Right lobe of liver (tissue), 6 donors: ENCODE measurements around the gene SCAMP4. TPM values are rescaled to one million over a fixed set of nuclear protein-coding genes. Genes with fewer than 3 reads are reported as not detected.

Experiments used
- ATAC-seq, 4 donors: fragments of 200-7000 bp; cut with Tn5 transposase; one replicate each; pipeline ENCODE4 v1.9.1; 2020; ENCODE audit warnings: mild to moderate bottlenecking in 4 of 4, moderate library complexity in 4 of 4
- DNase-seq, 3 donors: peaks; one replicate each; pipeline ENCODE4 v3.0.0-alpha.2; 2020
- H3K27ac ChIP-seq, 3 donors: fragments of 200-600 bp; one replicate each; pipeline ENCODE4 v1.8.0; 2022
- H3K27me3 ChIP-seq, 2 donors: fragments of 200-600 bp; one replicate each; pipeline ENCODE4 v1.8.0; 2022
- H3K36me3 ChIP-seq, 4 donors: fragments of 200-600 bp; sonication (generic) in 1 of 4; one replicate each; pipeline versions ENCODE4 v1.5.1 to v1.8.0; 2017 to 2022; ENCODE audit warnings: control low read depth in 1 of 4
- H3K4me1 ChIP-seq, 4 donors: fragments of 200-600 bp; sonication (generic) in 1 of 4; one replicate each; pipeline versions ENCODE4 v1.5.1 to v1.8.0; 2017 to 2022; ENCODE audit warnings: control low read depth in 1 of 4
- H3K4me3 ChIP-seq, 3 donors: fragments of 200-600 bp; one replicate each; pipeline ENCODE4 v1.8.0; 2022
- H3K9me3 ChIP-seq, 4 donors: fragments of 200-600 bp; sonication (generic) in 1 of 4; one replicate each; pipeline versions ENCODE4 v1.5.1 to v1.8.0; 2017 to 2022; ENCODE audit warnings: control low read depth in 1 of 4
- CTCF ChIP-seq, 4 donors: fragments of 200-600 bp in 3 of 4; fragments of 450-650 bp in 1 of 4; IDR thresholded peaks; one replicate each; pipeline versions ENCODE4 v1.5.1 to v1.8.0; 2016 to 2022; ENCODE audit warnings: antibody characterized with exemption in 4 of 4, mild to moderate bottlenecking in 2 of 4
- POLR2A ChIP-seq: fragments of 450-650 bp; IDR thresholded peaks from one replicate; pipeline ENCODE4 v1.6.1; 2017; ENCODE audit warnings: antibody characterized with exemption, mild to moderate bottlenecking
- WGBS: methylation state at CpG from one replicate; pipeline ENCODE4 v1.1.6; 2018; ENCODE audit warnings: low coverage, low lambda C conversion rate; ENCODE audit not compliant: insufficient coverage; ENCODE audit errors: missing lambda C conversion rate; 5-methylcytosine and 5-hydroxymethylcytosine counted together
- intact Hi-C, 2 donors: fragments of 100-400 bp; cut with DNase I; formaldehyde crosslinking; loops; one replicate each; pipeline versions ENCODE4 v1.11.2 to v1.14.1; 2022
- total RNA-seq, 6 experiments: library from RNA; depleted of rRNA in 2 of 6; stranded (reverse); fragments of >200 nt in 2 of 6; fragmentation: NEBNext Ultra II Directional in 3 of 6; extraction: Animal tissue kit (Norgen Biotek cat#: 25700) in 3 of 6; gene quantifications; one replicate each; pipeline versions ENCODE4 v1.1.0 to v1.2.4, GENCODE V29; 2016 to 2023
- donor health status: DM: no; HTN: yes; CAD: no.
- donor health status: DM: no; HTN: no; CAD: no.
- donor health status: DM: no; HTN: no; CAD: no.
- donor health status: DM: no; HTN: yes; CAD: no.
- donor health status: DM: no; HTN: yes; CAD: no.

The SCAMP4 gene
- total RNA-seq, 6 experiments from 2014 or later = 22.1 to 60.6 (median 24.4) TPM

- no peak for ATAC-seq
- Histone ChIP-seq H3K36me3 (peaks cover 0 to 3% (median 0%) of the 10 kb centered on the region in 4 donors), H3K27ac (no peak overlapping the region), H3K4me1 (peaks cover 0 to 7% (median 0%) of the 10 kb centered on the region in 4 donors), H3K4me3 (no peak overlapping the region), H3K27me3 (no peaks in the 10 kb centered on the region), H3K9me3 (no peaks in the 10 kb centered on the region)
- intact Hi-C loops = no loop called here
- WGBS = no CpG with 5 or more reads among the region's 10 CpGs
- TF ChIP-seq POLR2A = no peak
- no peak for TF ChIP-seq CTCF (IDR thresholded peaks at IDR 0.05)
- DNase-seq = no peak
Measured at GRCh38 chr19:1909761-1910080, 4.5 kb downstream of the SCAMP4 start.

- H3K4me1 ChIP-seq = peaks cover 0 to 5% (median 0%) of the 10 kb centered on the region in 4 donors
- intact Hi-C loops = no loop called here
- no peaks in the 10 kb centered on the region for H3K9me3 ChIP-seq
- H3K4me3 ChIP-seq = no peak overlapping the region
- no peak for DNase-seq
- H3K27ac ChIP-seq = no peak overlapping the region
- TF ChIP-seq POLR2A = no peak
- no peak for TF ChIP-seq CTCF (IDR thresholded peaks at IDR 0.05)
- no peak for ATAC-seq
- peaks cover 0 to 3% (median 0%) of the 10 kb centered on the region in 4 donors for H3K36me3 ChIP-seq
- 100% methylated on average over 1 of the region's 10 CpGs for WGBS
- H3K27me3 ChIP-seq = no peaks in the 10 kb centered on the region
Measured at GRCh38 chr19:1910177-1910576, 5.0 kb downstream of the SCAMP4 start.

GRCh38 chr19:1911098-1911497 is 5.9 kb downstream of the SCAMP4 start:
- H3K27ac ChIP-seq = no peak overlapping the region
- H3K27me3 ChIP-seq = no peaks in the 10 kb centered on the region
- intact Hi-C loops = no loop called here
- H3K4me3 ChIP-seq = no peak overlapping the region
- H3K36me3 ChIP-seq = peaks cover 0 to 3% (median 0%) of the 10 kb centered on the region in 4 donors
- no peaks in the 10 kb centered on the region for H3K9me3 ChIP-seq
- TF ChIP-seq POLR2A = no peak
- no peak for TF ChIP-seq CTCF (IDR thresholded peaks at IDR 0.05)
- DNase-seq (no peak), ATAC-seq (no peak)
- 86% methylated on average over 8 of the region's 13 CpGs for WGBS
- no peaks in the 10 kb centered on the region for H3K4me1 ChIP-seq

GRCh38 chr19:1911995-1912394 is 6.8 kb downstream of the SCAMP4 start:
- WGBS = no CpG with 5 or more reads among the region's 37 CpGs
- intact Hi-C loops = no loop called here
- H3K9me3 ChIP-seq = no peaks in the 10 kb centered on the region
- no peaks in the 10 kb centered on the region for H3K27me3 ChIP-seq
- H3K4me3 ChIP-seq = no peak overlapping the region
- peaks cover 0 to 3% (median 0%) of the 10 kb centered on the region in 4 donors for H3K36me3 ChIP-seq
- TF ChIP-seq POLR2A = no peak
- no peak for TF ChIP-seq CTCF (IDR thresholded peaks at IDR 0.05)
- ATAC-seq = no peak
- no peak overlapping the region for H3K27ac ChIP-seq
- no peaks in the 10 kb centered on the region for H3K4me1 ChIP-seq
- DNase-seq = peak in 1 of 3 donors; percentile 56
